ENCODE data around the gene ZCCHC10.

- TF ChIP-seq, protein P1, sequence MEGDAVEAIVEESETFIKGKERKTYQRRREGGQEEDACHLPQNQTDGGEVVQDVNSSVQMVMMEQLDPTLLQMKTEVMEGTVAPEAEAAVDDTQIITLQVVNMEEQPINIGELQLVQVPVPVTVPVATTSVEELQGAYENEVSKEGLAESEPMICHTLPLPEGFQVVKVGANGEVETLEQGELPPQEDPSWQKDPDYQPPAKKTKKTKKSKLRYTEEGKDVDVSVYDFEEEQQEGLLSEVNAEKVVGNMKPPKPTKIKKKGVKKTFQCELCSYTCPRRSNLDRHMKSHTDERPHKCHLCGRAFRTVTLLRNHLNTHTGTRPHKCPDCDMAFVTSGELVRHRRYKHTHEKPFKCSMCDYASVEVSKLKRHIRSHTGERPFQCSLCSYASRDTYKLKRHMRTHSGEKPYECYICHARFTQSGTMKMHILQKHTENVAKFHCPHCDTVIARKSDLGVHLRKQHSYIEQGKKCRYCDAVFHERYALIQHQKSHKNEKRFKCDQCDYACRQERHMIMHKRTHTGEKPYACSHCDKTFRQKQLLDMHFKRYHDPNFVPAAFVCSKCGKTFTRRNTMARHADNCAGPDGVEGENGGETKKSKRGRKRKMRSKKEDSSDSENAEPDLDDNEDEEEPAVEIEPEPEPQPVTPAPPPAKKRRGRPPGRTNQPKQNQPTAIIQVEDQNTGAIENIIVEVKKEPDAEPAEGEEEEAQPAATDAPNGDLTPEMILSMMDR (conservative IDR thresholded peaks at IDR 0.05; ENCODE audit: low read depth, low read length), result no peak
- no peak for TF ChIP-seq RAD21 (IDR thresholded peaks at IDR 0.05; ENCODE audit: low read length)
- no peak for TF ChIP-seq RCOR1 (IDR thresholded peaks at IDR 0.05; ENCODE audit: insufficient replicate concordance, low read length)
These were observed 38.6 kb downstream of the ZCCHC10 start for GRCh38 chr5:132987531-132988408.
